ENCODE data around the gene DCAF6. TPM values are rescaled to one million over a fixed set of nuclear protein-coding genes. Genes with fewer than 3 reads are reported as not detected.

The DCAF6 gene
- total and polyA plus RNA-seq, 4 donors = 33.5 to 105 (median 71.1) TPM

- peaks cover 4 to 59% (median 24%) of the 10 kb centered on the region in 4 donors for H3K4me1 ChIP-seq (ENCODE audit: control insufficient read depth in 4 of 4, insufficient read depth in 4 of 4, low read length in 3 of 4)
- no peak overlapping the region for H3K4me3 ChIP-seq (ENCODE audit: low read depth in 1 of 3, low read length in 3 of 3)
- H3K27ac ChIP-seq (ENCODE audit: low read depth in 1 of 2, low read length in 2 of 2) = peak overlapping the region in 1 of 2 donors; percentile 14
- no peak for DNase-seq (ENCODE audit: low spot score)
- no peak for TF ChIP-seq JUND (IDR thresholded peaks at IDR 0.05)
- TF ChIP-seq RAD21 (IDR thresholded peaks at IDR 0.05) = no peak
- TF ChIP-seq RXRA (IDR thresholded peaks at IDR 0.05) = no peak
- TF ChIP-seq, protein P1, sequence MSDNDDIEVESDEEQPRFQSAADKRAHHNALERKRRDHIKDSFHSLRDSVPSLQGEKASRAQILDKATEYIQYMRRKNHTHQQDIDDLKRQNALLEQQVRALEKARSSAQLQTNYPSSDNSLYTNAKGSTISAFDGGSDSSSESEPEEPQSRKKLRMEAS (IDR thresholded peaks at IDR 0.05) = no peak
- no peak for TF ChIP-seq EGR1 (IDR thresholded peaks at IDR 0.05; ENCODE audit: low read depth in 2 of 2)
- no peak for TF ChIP-seq HNF4G (IDR thresholded peaks at IDR 0.05)
- no peak for TF ChIP-seq SP1 (IDR thresholded peaks at IDR 0.05)
- no peak for TF ChIP-seq ATF3 (IDR thresholded peaks at IDR 0.05)
- no peak for TF ChIP-seq ZBTB33 (IDR thresholded peaks at IDR 0.05)
- no peak for TF ChIP-seq NR2F2 (IDR thresholded peaks at IDR 0.05)
- TF ChIP-seq YY1 (IDR thresholded peaks at IDR 0.05) = no peak
- TF ChIP-seq FOXA1 (IDR thresholded peaks at IDR 0.05) = no peak
- no peak for TF ChIP-seq FOXA2 (IDR thresholded peaks at IDR 0.05)
- no peak for TF ChIP-seq HNF4A (conservative IDR thresholded peaks at IDR 0.05)
- no peak for TF ChIP-seq GABPA (IDR thresholded peaks at IDR 0.05 in 1 of 2, conservative IDR thresholded peaks at IDR 0.05 in 1 of 2)
- TF ChIP-seq REST (IDR thresholded peaks at IDR 0.05) = no peak
- TF ChIP-seq TAF1 (conservative IDR thresholded peaks at IDR 0.05) = no peak
- TF ChIP-seq CTCF (IDR thresholded peaks at IDR 0.05; ENCODE audit: low read depth, low read length, missing input control) = no peak
- WGBS = 87% methylated on average over 2 of the region's 2 CpGs
- peaks cover 0 to 5% (median 1%) of the 10 kb centered on the region in 4 donors for H3K36me3 ChIP-seq (ENCODE audit: control insufficient read depth in 4 of 4, insufficient read depth in 3 of 4, low read depth in 1 of 4, low read length in 3 of 4)
- no peak overlapping the region for H3K9ac ChIP-seq (ENCODE audit: low read depth in 1 of 2, low read length in 2 of 2)
- no peaks in the 10 kb centered on the region for H3K9me3 ChIP-seq (ENCODE audit: control insufficient read depth in 4 of 4, low read length in 3 of 4)
- H3K27me3 ChIP-seq (ENCODE audit: control insufficient read depth in 4 of 4, insufficient read depth in 4 of 4, low read length in 3 of 4) = no peaks in the 10 kb centered on the region
These were observed 11.8 kb upstream of the DCAF6 start for GRCh38 chr1:167924543-167925231.
